Panc1 (cell line): ENCODE results near the gene USP3. TPM values are rescaled to one million over a fixed set of nuclear protein-coding genes. Genes with fewer than 3 reads are reported as not detected.

ENCODE experiments used
- ATAC-seq: fragments of 200-7000 bp; cut with Tn5 transposase; 2 replicates; pipeline ENCODE4 v1.9.1; 2020; ENCODE audit warnings: mild to moderate bottlenecking, moderate library complexity
- BruUV-seq: library from RNA; stranded (reverse); fragments of 400-500 nt; replicated peaks from 2 replicates; lab custom pipeline; 2021; lab: Mats Ljungman, UMichigan
- CTCF ChIA-PET: fragments of 300-600 bp; sonication (Branson Sonifier 250); formaldehyde crosslinking; loops from one replicate; lab custom pipeline; 2022; ENCODE audit warnings: antibody characterized with exemption; lab: Charles Lee
- POLR2A ChIA-PET: fragments of 300-600 bp; sonication (Branson Sonifier 250); formaldehyde crosslinking; loops from one replicate; lab custom pipeline; 2022; ENCODE audit warnings: antibody characterized with exemption; lab: Charles Lee
- DNase-seq: peaks from one replicate; pipeline ENCODE4 v3.0.0-alpha.2; 2010; ENCODE audit warnings: low read depth, low spot score
- H3K27ac ChIP-seq: 2 replicates; pipeline ENCODE4 v1.5.1; 2011; ENCODE audit warnings: mild to moderate bottlenecking, low read length, inconsistent platforms
- H3K27me3 ChIP-seq: fragments of 200-500 bp; sonication (Bioruptor generic); 2 replicates; pipeline ENCODE4 v1.6.0; 2014; ENCODE audit warnings: low read length, inconsistent platforms; ENCODE audit not compliant: control insufficient read depth, insufficient read depth
- H3K36me3 ChIP-seq: fragments of 200-500 bp; sonication (Bioruptor generic); 2 replicates; pipeline ENCODE4 v1.5.1; 2014; ENCODE audit warnings: inconsistent platforms, mild to moderate bottlenecking, low read length, moderate library complexity; ENCODE audit not compliant: control insufficient read depth, insufficient read depth
- H3K4me1 ChIP-seq: 2 replicates; pipeline ENCODE4 v1.5.1; 2011; ENCODE audit warnings: inconsistent platforms, mild to moderate bottlenecking, low read length, moderate library complexity; ENCODE audit not compliant: control insufficient read depth, insufficient read depth
- H3K4me3 ChIP-seq, 2 experiments: 2 replicates each; pipeline ENCODE4 v1.5.1; 2011 to 2012; ENCODE audit warnings: low read depth in 2 of 2, low read length in 2 of 2, mild to moderate bottlenecking in 2 of 2, inconsistent platforms in 1 of 2, moderate library complexity in 1 of 2
- H3K9me3 ChIP-seq: fragments of 200-500 bp; sonication (Bioruptor generic); 2 replicates; pipeline ENCODE4 v1.5.1; 2014; ENCODE audit warnings: low read depth, mild to moderate bottlenecking, inconsistent platforms, low read length, moderate library complexity; ENCODE audit not compliant: control insufficient read depth, insufficient read depth
- CTCF ChIP-seq: fragments of 450-650 bp; IDR thresholded peaks from 2 replicates; pipeline ENCODE4 v1.5.1; 2017; ENCODE audit warnings: mild to moderate bottlenecking
- POLR2AphosphoS5 ChIP-seq: IDR thresholded peaks from 2 replicates; pipeline ENCODE4 v1.6.1; 2012; ENCODE audit warnings: mild to moderate bottlenecking, low read depth, low read length, moderate library complexity
- SIN3A ChIP-seq: IDR thresholded peaks from 2 replicates; pipeline ENCODE4 v1.6.1; 2012; ENCODE audit warnings: low read depth, mild to moderate bottlenecking, low read length, moderate library complexity, borderline replicate concordance; ENCODE audit not compliant: insufficient read depth
- TCF7L2 ChIP-seq: IDR thresholded peaks from 2 replicates; pipeline ENCODE4 v1.6.1; 2011; ENCODE audit warnings: mild to moderate bottlenecking, low read depth, low read length, inconsistent platforms
- in situ Hi-C: cut with HindIII; loops from 2 replicates; pipeline ENCODE4 v1.10.0; 2016; ENCODE audit warnings: low sequenced_read_pairs, low pct_unique_long_range_greater_than_20kb
- intact Hi-C: fragments of 100-400 bp; cut with micrococcal nuclease; formaldehyde crosslinking; loops from one replicate; pipeline ENCODE4 v1.10.0; 2022; ENCODE audit not compliant: unreplicated experiment
- total RNA-seq: library from RNA; stranded (reverse); gene quantifications from one replicate; pipeline ENCODE4 v1.2.1, GENCODE V29; 2021; ENCODE audit not compliant: unreplicated experiment
- TF ChIP-seq, protein P1 (sequence below), 2 experiments: IDR thresholded peaks; 2 replicates each; pipeline ENCODE4 v1.6.1; 2011 to 2012; ENCODE audit warnings: low read depth in 2 of 2, control low read depth in 1 of 2, low read length in 1 of 2, mild to moderate bottlenecking in 1 of 2, moderate library complexity in 1 of 2; ENCODE audit not compliant: insufficient read depth in 1 of 2

USP3 gene
- total RNA-seq, 1 experiment from 2014 or later: 51.4 TPM

- H3K27ac ChIP-seq: peak overlapping the region; percentile 45; the same call in 1 of the 2 replicates
- peaks cover 4% of the 10 kb centered on the region; the same call in 1 of the 2 replicates for H3K36me3 ChIP-seq
- POLR2A ChIA-PET: no interaction called here
- H3K27me3 ChIP-seq: no peaks in the 10 kb centered on the region
- no peak for TF ChIP-seq POLR2AphosphoS5
- TF ChIP-seq CTCF: no peak
- TF ChIP-seq SIN3A: no peak
- TF ChIP-seq, protein P1, sequence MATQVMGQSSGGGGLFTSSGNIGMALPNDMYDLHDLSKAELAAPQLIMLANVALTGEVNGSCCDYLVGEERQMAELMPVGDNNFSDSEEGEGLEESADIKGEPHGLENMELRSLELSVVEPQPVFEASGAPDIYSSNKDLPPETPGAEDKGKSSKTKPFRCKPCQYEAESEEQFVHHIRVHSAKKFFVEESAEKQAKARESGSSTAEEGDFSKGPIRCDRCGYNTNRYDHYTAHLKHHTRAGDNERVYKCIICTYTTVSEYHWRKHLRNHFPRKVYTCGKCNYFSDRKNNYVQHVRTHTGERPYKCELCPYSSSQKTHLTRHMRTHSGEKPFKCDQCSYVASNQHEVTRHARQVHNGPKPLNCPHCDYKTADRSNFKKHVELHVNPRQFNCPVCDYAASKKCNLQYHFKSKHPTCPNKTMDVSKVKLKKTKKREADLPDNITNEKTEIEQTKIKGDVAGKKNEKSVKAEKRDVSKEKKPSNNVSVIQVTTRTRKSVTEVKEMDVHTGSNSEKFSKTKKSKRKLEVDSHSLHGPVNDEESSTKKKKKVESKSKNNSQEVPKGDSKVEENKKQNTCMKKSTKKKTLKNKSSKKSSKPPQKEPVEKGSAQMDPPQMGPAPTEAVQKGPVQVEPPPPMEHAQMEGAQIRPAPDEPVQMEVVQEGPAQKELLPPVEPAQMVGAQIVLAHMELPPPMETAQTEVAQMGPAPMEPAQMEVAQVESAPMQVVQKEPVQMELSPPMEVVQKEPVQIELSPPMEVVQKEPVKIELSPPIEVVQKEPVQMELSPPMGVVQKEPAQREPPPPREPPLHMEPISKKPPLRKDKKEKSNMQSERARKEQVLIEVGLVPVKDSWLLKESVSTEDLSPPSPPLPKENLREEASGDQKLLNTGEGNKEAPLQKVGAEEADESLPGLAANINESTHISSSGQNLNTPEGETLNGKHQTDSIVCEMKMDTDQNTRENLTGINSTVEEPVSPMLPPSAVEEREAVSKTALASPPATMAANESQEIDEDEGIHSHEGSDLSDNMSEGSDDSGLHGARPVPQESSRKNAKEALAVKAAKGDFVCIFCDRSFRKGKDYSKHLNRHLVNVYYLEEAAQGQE (IDR thresholded peaks at IDR 0.05; ENCODE audit: insufficient read depth in 1 of 2, low read depth in 2 of 2, low read length in 1 of 2): no peak
- no peak for TF ChIP-seq TCF7L2
- DNase-seq (no peak), ATAC-seq (no peak)
- no peak overlapping the region for H3K4me3 ChIP-seq
- intact Hi-C loops: no loop called here
- CTCF ChIA-PET: no interaction called here
- H3K9me3 ChIP-seq: no peaks in the 10 kb centered on the region
- no TSS peak for BruUV-seq
- peaks cover 39% of the 10 kb centered on the region for H3K4me1 ChIP-seq
- in situ Hi-C loops: no loop called here
Measured at GRCh38 chr15:63551400-63551799, 47.0 kb downstream of the USP3 start.

GRCh38 chr15:63553388-63553791, 49.0 kb downstream of the USP3 start:
- peaks cover 4% of the 10 kb centered on the region; the same call in 1 of the 2 replicates for H3K36me3 ChIP-seq
- peak overlapping the region; percentile 73 for H3K27ac ChIP-seq
- in situ Hi-C loops: no loop called here
- H3K27me3 ChIP-seq: no peaks in the 10 kb centered on the region
- ChIA-PET POLR2A (interaction anchor here (0.8 kb wide), 1 partner anchor 32 kb away, joined by 3 read pairs; no protein-coding TSS in a partner anchor), CTCF (interaction anchor here (1.0 to 1.4 kb wide), 2 partner anchors 66 to 87 kb away, joined by 4 to 5 read pairs; no protein-coding TSS in a partner anchor)
- no peaks in the 10 kb centered on the region for H3K9me3 ChIP-seq
- 0 out of 2 replicates have a peak, but pooled peaks have one; percentile 36 for ATAC-seq
- no peak for TF ChIP-seq TCF7L2
- H3K4me3 ChIP-seq: no peak overlapping the region
- intact Hi-C loops: no loop called here
- H3K4me1 ChIP-seq: peaks cover 39% of the 10 kb centered on the region
- DNase-seq: peak; percentile 35
- BruUV-seq: no TSS peak

DNA sequence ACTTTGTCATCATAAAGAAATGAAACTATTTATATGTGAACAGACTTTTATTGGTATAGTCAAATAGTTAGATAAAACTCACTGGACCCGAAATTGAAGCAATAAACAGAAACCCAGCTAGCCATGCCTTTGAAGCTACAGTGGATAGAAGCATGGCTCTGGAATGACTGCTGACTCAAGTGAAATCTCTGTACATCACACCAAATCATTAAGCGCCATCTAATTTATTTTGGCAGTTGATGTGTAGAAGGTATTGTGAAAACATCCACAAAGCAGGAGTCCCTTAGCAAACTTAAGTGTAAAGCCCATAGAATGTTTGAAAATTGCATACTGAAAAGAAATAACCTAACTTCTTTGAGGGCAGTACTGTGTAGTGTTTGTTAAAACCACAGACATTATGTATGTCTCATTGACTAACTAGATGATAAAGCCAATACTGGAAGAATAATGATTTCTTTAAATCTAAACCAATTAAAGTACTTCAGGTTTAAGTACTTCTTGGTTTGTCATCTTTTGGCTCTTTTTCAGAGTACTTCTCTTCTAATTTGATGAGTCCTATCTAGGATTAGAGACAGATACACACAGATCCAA, 50.0 kb downstream of the USP3 start:
- TF ChIP-seq SIN3A (no peak), CTCF (no peak), TCF7L2 (no peak), POLR2AphosphoS5 (no peak)
- TF ChIP-seq, protein P1 (IDR thresholded peaks at IDR 0.05; ENCODE audit: insufficient read depth in 1 of 2, low read depth in 2 of 2, low read length in 1 of 2): no peak
- BruUV-seq: no TSS peak
- ATAC-seq (no peak), DNase-seq (no peak)
- no peak overlapping the region for H3K4me3 ChIP-seq
- no peaks in the 10 kb centered on the region for H3K9me3 ChIP-seq
- intact Hi-C loops: no loop called here
- peaks cover 39% of the 10 kb centered on the region for H3K4me1 ChIP-seq
- peaks cover 5% of the 10 kb centered on the region; the same call in 1 of the 2 replicates for H3K36me3 ChIP-seq
- H3K27me3 ChIP-seq: no peaks in the 10 kb centered on the region
- POLR2A ChIA-PET: interaction anchor here (0.6 to 0.8 kb wide), 2 partner anchors 33 to 63 kb away, joined by 3 read pairs; no protein-coding TSS in a partner anchor
- H3K27ac ChIP-seq: peak overlapping the region; percentile 73; the same call in 1 of the 2 replicates
- CTCF ChIA-PET: interaction anchor here (1.4 kb wide), 1 partner anchor 67 kb away, joined by 4 read pairs; no protein-coding TSS in a partner anchor
- in situ Hi-C loops: no loop called here
